IPS-NIHi7 (cell line): ENCODE results near the gene DOCK4.

Source experiments
- DNase-seq: peaks from one replicate; pipeline ENCODE4 v3.0.0; 2012; ENCODE audit warnings: mixed read lengths; ENCODE audit errors: extremely low spot score

DOCK4 gene

DNA sequence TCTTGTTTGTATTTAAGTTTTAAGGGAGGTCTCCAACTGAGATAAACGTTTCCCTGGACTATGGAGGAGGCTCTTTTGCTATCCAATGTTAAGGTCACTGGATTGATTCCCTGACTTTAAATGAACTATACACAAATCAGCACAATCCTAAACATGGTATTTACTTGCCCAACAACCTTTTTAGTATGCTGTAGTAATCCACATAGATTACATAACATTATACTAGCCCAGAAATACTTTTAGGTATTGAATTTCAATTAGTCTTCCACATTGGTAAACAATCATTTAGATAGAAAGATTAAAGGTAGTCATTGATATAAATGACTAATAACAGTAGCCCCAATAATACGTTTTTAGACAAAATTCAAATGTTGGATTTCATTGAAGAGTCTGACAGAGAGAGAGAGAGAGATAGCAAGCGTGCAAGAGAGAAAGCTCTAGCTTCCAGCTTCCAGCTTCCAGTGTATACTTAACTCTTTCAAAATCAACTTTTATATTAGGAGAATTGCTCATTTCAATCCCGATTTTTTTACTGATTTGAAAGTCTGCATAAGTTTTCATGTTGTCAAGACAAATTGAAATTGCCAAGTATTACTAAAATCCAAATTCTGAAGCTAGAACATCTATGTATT, 155.8 kb downstream of the DOCK4 start:
- no peak for DNase-seq

DNA sequence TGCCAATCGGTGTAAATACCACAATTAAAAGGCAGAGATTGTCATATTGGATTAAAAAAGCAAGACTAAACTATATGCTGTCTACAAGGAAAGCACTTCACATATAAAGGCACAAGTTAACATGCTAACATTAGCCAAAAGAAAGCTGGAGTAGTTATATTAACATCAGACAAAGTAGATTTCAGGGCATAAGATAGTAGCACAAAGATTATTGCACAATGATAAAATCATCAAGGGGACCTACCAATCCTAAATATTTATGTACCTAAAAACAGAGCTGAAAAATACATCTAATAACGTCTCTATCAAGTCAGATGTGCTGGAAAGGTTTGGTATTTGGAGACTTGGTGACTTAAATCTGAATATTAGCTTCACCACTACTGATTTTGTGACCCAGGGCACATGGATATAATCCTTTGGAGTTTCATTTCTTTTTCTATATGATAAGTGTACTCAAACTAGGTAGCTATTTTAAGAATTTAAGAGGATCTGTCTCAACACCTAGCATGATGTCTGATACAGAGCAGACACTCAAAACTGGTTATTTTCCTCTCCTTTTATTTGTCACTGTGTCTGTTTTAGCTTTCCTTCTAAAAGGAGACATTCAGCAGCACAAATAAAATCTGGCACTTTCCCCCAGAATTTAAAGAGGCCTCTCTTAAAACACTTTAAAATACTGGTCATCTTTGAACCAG, 156.5 kb downstream of the DOCK4 start:
- no peak for DNase-seq

DNA sequence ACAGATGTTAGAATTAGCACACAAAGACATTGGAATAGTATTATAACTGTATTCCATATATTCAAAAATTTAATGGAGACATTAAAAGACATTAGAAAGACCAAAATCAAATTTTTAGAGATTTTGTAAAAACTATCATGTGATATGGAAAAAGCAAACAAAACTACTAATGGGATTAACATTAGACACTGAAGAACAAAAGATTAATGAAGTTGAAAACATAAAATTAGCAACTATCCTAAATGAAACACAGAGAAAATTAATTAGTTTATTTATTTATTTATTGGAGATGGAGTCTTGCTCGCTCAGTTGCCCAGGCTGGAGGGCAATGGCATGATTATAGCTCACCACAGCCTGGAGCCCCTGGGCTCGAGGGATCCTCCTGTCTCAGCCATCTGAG, 158.8 kb downstream of the DOCK4 start:
- no peak for DNase-seq

DNA sequence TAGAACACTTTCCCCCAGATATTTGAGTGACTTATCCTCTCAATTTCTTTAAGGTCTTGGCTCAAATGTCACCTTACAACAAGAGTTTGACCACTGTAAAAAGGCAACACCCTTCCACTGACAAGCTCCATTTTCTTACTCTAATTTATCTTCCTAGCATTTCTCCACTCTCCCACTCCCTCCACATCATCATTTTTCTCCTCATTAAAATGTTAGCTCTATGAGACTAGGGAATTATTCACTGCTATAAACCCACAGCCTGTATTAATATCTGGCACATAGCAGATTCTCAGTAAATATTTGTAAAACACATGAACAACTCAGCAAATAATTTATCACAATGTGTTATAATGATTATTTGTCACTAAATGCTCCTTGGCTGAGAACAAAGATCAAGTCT, 161.0 kb downstream of the DOCK4 start:
- DNase-seq, result no peak

DNA sequence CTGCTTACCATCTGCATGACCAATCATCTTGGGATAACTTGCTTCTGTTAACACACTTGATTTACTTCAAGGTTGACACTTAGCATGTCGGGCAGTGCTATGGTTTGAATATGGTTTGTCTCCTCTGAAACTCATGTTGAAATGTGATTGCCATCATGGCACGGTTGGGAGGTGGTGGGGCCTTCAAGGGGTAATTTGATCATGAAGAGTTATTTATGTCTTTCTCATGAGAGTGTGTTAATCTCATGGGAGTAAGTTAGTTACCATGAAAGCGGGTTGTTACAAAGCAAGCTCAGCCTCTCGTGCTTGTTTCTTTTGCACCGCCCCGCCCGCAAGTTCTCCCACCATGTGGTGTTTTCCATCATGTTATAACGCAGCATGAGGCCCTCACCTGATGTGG, 163.6 kb downstream of the DOCK4 start:
- no peak for DNase-seq

DNA sequence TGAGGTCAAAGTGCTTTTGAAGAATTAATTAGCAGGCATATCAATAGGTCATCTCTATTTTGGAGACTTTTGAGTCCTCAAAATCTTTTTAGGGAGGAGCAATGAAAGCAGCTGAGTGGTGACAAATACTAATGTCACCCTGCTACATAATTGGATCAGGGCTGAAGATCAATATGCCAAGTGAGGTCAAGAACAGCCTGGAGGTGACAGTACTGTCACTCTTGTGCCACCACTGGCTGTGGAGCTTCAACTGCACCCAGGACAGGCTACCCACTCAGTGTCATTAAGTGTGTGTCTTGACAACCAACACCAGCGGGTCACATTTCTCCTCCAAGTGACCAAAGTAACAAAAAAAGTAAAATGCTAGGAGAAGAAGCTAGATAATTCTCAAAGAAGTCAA, 167.8 kb downstream of the DOCK4 start:
- DNase-seq, result no peak

DNA sequence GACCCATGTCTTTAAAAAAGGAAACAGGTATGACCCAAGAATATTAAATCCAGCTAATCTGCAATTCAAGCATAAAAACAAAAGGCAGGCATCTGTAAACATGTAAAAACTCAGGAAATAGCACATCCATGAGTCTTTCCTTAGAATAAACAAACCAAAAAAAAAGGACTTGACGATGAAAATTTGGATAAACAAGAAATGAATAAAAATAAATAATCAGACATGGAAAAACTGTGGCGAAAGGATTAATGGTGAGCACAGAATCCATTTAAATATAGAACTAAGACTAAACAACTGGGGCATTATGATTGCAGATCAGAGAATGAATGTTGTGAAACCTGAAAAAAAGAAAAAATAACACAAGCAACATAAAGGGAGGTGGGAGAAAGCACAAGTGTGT, 170.1 kb downstream of the DOCK4 start:
- no peak for DNase-seq

DNA sequence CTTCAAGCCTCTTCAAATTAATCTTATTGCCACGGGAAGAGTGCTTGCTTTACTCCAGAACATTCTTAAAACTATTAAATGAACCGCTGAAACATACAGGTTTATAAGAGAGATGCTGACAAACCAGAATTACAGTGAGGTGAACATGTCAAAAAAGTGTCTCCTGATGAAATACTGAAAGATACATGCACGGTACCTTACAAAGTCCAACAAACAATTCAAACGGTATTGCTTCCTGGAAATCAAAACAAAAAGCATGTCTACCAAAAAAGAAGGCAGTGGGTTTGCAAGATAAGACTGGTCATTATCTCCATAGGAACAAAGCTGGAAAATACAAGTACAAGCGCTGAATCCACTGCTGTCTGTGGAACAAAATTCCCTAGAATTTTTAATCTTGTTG, 174.5 kb downstream of the DOCK4 start:
- DNase-seq, result no peak

DNA sequence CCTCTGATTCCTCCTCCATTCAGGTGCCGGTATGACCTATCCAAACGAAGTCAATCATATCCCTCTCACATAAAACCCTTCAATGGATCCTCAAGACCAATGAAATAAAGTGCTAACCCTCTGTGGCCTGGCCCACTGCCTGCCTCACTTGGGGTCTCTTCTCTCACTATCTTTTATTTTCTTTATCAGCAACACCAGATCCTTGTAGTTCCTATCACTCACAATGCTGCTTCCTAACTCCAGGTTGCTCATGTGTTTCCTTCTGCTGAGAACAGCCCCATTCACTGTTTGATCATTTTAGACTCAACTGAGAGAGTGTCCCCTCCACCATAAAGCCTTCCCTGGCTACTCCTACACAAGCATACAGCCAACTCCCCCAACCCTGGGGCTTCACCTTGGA, 180.6 kb downstream of the DOCK4 start:
- no peak for DNase-seq

DNA sequence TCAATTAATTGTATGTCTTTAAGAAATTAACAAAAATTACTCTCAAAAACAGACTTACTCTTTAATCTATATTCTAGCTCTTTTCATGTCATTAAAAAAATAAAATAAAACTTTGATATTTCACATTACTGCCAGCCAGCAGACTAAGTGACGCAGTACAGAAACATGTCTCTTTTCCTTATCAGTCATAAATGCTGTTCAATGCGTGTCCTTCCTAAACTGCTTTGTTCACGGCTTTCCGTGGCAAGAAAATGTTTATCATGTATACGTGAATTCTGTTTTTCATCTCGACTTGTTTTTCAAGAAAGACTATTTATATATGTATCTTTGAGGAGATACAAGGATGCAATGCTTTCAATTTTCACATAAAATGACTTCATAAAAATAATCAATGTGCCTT, 182.4 kb downstream of the DOCK4 start:
- no peak for DNase-seq

DNA sequence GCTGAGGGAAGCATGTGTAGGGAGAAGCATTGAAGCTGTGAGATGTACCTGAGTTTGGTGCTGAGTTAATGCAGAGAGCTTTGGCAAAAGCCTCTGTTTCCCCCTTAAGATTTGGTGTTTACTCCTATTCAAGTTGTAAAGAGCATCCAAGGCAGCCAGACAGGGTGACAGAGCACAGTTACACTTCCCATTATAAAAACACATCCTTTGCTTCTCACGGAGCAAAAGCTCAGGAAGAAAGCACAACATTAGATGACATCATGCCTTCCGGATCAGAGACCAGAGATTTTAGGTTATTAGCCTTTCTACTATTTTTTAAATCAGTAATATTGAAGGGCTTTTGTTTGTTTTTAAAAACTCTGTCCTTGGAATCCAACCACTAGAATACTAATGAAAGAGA, 182.9 kb downstream of the DOCK4 start:
- no peak for DNase-seq

DNA sequence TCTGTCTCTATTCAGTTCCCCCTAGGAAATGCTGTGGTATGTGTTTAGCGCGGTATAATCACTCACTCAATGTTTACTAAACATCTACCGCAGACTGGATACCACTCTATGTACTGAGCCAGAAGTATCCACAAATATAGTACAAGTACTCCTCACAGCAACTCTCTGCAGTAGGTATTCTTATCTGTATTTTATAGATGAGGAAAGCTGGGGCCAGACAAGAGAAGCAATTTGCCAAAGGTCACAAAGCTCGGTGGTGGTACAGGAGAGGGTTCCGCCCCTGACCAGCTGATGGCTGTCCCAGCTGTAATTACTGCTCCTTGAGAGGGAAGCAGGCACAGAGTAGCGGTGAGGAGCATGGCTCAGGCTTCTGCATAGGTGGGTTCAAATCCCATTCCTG, 184.1 kb downstream of the DOCK4 start:
- no peak for DNase-seq

DNA sequence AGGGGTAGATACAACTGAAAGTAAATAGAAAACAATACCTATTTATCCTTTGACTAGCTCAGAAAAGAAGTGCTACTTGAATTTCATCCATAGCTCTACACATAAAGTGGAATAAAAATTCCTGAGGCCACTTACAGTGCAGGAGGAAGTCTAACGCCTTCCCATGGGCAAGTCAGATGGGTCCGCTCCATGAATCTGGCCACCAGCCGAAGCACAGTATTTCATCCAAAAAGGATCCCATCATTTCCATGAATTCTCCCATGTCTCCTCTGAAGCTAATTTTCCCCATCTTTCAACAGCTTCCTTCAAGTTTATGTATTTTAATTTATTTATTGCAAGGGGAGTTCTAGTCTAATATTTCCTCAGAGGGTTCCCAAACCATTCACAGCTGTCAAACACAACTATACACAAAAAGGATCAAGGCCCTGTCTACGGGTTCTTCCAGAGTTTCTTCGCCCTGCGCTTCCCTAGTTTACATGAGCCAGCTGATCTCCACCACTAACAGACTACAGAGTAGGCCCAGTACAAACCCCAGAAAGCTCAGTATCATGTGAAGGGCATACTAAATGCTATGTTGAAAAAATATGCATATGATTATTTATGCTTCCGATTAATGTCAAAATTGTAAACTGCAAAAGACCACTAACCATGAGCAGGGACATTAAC, 184.7 kb downstream of the DOCK4 start:
- DNase-seq, result no peak

DNA sequence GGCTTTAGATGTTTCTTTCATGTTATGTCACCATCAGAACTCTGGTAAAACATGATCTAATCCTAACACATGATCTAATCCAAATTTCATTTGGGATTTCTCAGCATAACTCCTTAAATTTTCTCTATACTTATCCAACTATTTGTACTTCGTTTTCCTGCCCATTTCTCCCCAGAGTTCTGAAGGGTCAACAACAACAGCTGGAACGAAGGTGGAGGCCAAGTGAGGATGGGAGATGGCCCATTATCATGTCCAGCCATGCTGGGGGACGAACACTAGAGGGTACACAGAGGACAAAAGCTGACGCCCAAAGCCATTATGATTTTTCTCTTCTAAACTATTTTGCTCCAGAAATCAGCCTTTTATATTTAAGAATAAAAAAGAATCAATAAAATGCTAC, 185.4 kb downstream of the DOCK4 start:
- DNase-seq, result no peak

DNA sequence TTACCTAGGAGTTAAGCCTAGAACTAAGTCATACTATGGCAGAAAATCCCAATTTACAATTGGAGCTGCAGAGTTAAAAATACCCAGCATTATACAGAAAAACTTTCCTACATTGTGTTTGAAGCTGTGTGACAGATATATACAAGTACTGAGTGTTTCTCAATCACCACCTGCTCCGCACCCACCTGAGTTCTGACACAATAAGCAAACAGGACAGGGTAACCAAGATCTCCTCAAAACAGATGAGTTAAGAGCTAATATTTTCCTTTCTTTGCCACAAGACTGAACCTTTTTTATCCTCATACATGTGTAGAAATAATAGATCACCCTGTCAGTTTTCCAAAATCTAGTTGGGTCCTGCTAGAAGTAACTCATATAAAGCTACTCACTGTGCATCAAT, 186.3 kb downstream of the DOCK4 start:
- no peak for DNase-seq

DNA sequence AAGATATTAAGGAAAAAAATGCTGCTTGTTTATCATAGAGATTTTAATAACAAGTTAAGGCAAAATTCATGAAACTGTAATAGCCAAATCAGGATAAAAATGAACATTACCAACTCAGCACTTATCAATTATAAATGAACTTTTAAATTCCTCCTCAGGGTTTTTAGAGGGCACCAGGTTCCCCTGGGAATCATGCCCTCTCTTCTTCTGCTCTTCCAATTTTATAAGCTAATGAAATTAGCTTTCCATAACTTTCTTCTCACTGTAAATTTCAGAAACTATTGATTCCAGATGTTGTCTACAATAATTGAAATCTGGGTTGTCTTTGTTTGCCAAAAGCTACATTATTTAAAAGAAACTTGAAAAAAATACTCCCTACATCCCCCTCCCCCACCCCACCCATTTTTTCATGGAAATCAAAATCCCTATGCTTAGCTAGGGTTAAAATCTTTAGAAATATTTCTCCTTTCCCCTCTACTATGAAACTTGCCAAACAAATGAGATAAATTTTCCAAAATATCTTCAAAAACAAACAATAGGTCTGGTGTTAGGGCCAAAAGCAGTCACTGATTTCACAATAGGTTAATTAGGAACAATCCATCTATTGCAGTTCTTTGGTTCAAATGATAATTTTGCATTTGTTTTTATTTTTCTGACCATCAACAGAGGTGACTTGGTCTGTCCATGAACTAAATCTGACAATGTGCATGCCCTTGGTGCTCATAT, 187.7 kb downstream of the DOCK4 start:
- DNase-seq, result no peak

DNA sequence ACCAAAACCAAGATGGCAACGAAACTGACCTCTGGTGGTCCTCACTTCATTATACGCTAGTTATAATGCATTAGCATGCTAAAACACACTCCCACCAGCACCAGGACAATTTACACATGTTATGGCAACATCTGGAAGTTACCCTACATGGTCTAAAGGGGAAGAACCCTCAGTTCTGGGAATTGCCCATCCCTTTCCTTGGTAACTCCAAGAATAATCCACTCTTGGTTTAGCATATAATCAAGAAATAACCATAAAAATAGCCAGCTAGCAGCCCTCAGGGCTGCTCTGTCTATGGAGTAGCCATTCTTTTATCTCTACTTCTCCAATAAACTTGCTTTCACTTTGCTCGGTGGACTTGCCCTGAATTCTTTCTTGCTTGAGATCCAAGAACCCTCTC, 191.1 kb downstream of the DOCK4 start:
- DNase-seq, result no peak

DNA sequence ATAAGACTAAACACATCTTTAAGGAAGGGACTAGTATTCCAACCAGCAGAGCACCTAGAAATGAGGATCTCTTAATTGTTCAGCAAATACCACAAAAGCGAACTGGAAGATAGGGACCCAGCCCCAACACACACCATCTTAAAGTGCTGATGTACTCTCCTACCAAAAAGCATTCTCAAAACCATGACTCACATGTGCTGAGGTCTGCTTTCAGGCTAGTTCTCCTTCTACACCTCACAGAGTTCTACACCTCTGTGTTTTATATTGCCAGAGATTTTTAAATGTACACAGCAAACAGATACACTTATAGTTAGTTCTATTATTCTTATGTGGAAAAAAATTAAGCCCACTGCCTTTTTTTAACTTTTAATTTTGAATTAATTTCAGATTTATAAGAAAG, 191.9 kb downstream of the DOCK4 start:
- no peak for DNase-seq

DNA sequence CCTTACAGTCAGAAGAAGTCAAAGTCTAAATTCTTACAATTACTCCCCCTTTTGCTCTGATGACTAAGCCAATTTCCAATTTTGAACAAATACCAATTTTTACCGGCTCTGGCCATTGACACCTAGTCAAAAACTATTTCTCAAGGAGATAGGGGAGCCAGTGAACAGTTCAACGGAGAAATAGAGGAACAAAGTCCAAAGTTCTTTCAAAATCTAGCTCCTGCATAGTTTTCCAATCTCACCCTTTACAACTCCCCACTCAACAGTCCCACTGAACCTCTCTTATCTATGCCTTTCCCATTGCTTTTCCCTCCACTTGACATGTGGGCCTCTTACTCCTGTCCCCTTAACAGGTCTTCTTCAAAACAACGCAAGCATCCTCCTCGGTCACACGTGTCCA, 192.9 kb downstream of the DOCK4 start:
- no peak for DNase-seq

DNA sequence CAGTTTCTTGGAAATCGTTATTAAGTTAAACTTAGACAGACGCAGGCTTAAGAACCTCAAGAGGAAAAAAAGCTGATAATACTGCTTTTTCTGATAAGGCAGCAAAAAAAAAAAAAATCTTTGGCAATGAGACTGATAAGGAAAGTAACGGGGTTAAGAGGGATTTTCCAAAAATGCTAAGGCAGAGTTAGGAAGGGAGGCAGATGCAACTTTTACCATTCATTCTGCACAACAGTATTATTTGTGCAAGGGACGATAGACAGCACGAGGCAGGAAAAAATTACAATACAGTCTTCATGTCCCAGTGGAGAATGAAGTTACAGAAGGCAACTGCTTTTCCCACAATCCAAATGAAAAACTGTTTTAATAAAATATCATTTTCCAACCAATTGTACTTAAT, 194.0 kb downstream of the DOCK4 start:
- DNase-seq, result no peak

DNA sequence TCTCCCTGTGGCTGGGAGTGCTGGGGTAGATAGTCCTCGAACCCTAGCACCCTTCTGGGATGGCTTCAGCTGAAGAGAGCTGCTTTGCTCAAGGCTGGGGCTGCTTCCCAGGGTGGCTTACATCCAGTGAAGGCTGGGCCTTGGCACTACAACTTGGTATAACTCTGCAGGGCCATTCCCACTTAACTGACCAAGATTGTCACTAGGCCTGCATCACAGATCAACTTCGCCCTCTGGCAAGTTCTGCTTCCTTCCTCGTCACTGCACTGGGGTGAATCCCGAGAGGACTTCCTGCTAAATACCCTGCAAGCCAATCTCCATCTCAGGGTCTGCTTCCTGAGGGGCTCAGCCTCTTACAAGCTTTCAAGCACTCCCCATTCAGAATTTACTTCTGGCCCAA, 195.2 kb downstream of the DOCK4 start:
- no peak for DNase-seq

DNA sequence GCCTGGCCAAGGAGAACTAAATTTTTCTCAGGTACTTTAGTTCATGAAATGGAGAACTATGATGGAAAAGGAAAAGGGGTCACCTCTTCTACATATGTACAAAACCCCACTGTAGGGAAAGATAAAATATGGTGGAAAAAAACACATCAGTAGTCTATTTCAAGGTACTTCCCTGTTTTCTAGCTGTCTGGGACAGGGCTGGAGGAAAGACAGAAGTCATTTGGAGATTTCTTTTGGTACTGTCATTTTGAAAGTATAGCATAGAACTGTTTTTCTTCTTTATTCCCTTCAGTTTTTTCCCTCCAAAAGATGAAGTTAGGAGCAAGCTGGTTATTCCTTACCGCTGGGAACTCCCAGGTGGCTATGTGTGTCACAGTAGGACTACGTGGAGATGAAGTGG, 196.1 kb downstream of the DOCK4 start:
- DNase-seq, result no peak

DNA sequence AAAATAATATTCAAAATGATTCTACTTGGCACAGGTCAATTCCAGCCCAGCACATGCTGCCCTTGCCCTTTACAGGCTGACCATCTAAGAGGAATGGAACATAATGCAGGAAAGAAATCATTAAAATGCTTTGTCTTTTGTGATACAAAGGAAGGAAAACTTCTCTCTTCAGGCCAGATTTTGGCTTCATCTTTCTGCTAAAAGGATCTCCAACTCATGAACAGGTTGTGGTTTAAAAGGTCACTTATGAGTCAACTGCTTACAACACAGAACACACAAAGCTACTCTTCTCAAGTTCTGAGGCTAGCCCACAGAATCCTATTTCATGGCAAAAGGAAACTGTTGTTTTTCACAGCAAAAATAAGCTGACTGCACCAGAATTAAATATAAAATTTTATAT, 197.1 kb downstream of the DOCK4 start:
- DNase-seq, result no peak
